ENCODE data around the gene HBA1. TPM values are rescaled to one million over a fixed set of nuclear protein-coding genes. Genes with fewer than 3 reads are reported as not detected.
"Not testable (repeated sequence)": the region's sequence is repeated elsewhere in the genome, so short reads cannot be mapped to it uniquely, and the experiment has no call there.

Gene HBA1
- 270 TPM for total RNA-seq

GRCh38 chr16:176477-177382 is at the start of gene HBA1:
Gene HBA1, plus strand, starts transcription at chr16:176680. Its CDS starts 37 bp downstream, at chr16:176717.
- DNase-seq = not testable (repeated sequence)

GRCh38 chr16:129075-129474 is 47.4 kb upstream of the HBA1 start:
- no peak for DNase-seq

- DNase-seq = no peak
Observed at GRCh38 chr16:130533-131173, 45.8 kb upstream of the HBA1 start.

GRCh38 chr16:132120-132519 is 44.4 kb upstream of the HBA1 start:
- DNase-seq = no peak

GRCh38 chr16:133716-134115 is 42.8 kb upstream of the HBA1 start:
- DNase-seq = no peak

- DNase-seq = no peak
Observed at GRCh38 chr16:138049-138417, 38.4 kb upstream of the HBA1 start.

- DNase-seq = no peak
Observed at GRCh38 chr16:140175-140857, 36.2 kb upstream of the HBA1 start.

- no peak for DNase-seq
Observed at GRCh38 chr16:142405-142967, 34.0 kb upstream of the HBA1 start.

- DNase-seq = no peak
Observed at GRCh38 chr16:143047-143446, 33.4 kb upstream of the HBA1 start.

- no peak for DNase-seq
Observed at GRCh38 chr16:143456-143855, 33.0 kb upstream of the HBA1 start.

GRCh38 chr16:144797-145252 is 31.7 kb upstream of the HBA1 start:
- DNase-seq = no peak

GRCh38 chr16:146646-147045 is 29.8 kb upstream of the HBA1 start:
- no peak for DNase-seq

- DNase-seq = no peak
Observed at GRCh38 chr16:149024-149660, 27.3 kb upstream of the HBA1 start.

GRCh38 chr16:152141-153128 is 24.0 kb upstream of the HBA1 start, which contains the start of gene HBZ:
Gene HBZ, plus strand, starts transcription at chr16:152644. Its CDS starts 266 bp downstream, at chr16:152910.
- no peak for DNase-seq

GRCh38 chr16:153129-153521 is 23.4 kb upstream of the HBA1 start:
- DNase-seq = not testable (repeated sequence)

GRCh38 chr16:153550-154216 is 22.8 kb upstream of the HBA1 start:
- not testable (repeated sequence) for DNase-seq

GRCh38 chr16:154217-155030 is 22.1 kb upstream of the HBA1 start:
- no peak for DNase-seq

GRCh38 chr16:155031-155398 is 21.5 kb upstream of the HBA1 start:
- DNase-seq = no peak

- no peak for DNase-seq
Observed at GRCh38 chr16:159136-159849, 17.2 kb upstream of the HBA1 start.

All from occipital lobe (tissue), 2 donors.